ENCODE results near the gene FIBIN.

DNA sequence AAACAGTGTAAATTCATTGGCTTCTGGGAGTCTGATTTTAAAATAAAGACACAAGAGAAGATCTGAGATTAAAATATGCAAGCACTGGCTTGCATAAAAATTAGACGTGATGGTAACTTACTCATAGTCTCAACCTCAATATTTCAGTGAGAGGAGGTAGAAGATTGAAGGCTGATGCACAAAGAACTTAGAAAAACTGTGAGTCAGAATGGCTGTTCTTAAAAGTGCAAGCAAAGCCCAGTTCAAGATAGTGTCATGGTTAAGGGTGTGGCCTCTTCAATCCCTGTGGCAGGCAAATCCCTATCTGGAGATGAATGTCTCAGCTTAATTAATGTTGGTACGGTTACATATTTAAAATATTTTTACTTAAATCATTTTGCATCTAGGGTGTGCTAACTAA, 33.6 kb upstream of the FIBIN start:
- no peak for TF ChIP-seq RAD21 (IDR thresholded peaks at IDR 0.05; ENCODE audit: low read depth)
- no peak for TF ChIP-seq TAF1 (IDR thresholded peaks at IDR 0.05; ENCODE audit: low read depth)
- no peak for TF ChIP-seq YY1 (IDR thresholded peaks at IDR 0.05; ENCODE audit: low read depth)
- TF ChIP-seq TCF12 (IDR thresholded peaks at IDR 0.05; ENCODE audit: low read depth), result no peak
- TF ChIP-seq EGR1 (IDR thresholded peaks at IDR 0.05), result no peak
- no peak for TF ChIP-seq TEAD4 (IDR thresholded peaks at IDR 0.05)
- TF ChIP-seq CEBPB (IDR thresholded peaks at IDR 0.05), result no peak
- TF ChIP-seq, protein P1, sequence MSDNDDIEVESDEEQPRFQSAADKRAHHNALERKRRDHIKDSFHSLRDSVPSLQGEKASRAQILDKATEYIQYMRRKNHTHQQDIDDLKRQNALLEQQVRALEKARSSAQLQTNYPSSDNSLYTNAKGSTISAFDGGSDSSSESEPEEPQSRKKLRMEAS (IDR thresholded peaks at IDR 0.05), result no peak
- TF ChIP-seq EP300 (IDR thresholded peaks at IDR 0.05; ENCODE audit: borderline replicate concordance), result no peak
- no peak for TF ChIP-seq USF1 (IDR thresholded peaks at IDR 0.05)
- no peak for TF ChIP-seq NFIC (IDR thresholded peaks at IDR 0.05)

Measured in Ishikawa (cell line).